IPS DF 19.7 (cell line): ENCODE data around the gene HDAC4.
A peak's percentile ranks its signal among the peaks of the same experiment; 100 is the strongest.

Experiments used
- DNase-seq: peaks from one replicate; pipeline ENCODE4 v3.0.0-alpha.2; 2013; ENCODE audit warnings: low read depth, low spot score

Gene HDAC4

GRCh38 chr2:239109041-239109927, 291.5 kb downstream of the HDAC4 start:
- DNase-seq = no peak

GRCh38 chr2:239108459-239108858, 292.4 kb downstream of the HDAC4 start:
- DNase-seq = no peak

- no peak for DNase-seq
Measured at GRCh38 chr2:239107936-239108335, 292.9 kb downstream of the HDAC4 start.

GRCh38 chr2:239106966-239107365, 293.9 kb downstream of the HDAC4 start:
- no peak for DNase-seq

GRCh38 chr2:239106314-239106908, 294.4 kb downstream of the HDAC4 start:
- peak; percentile 9 for DNase-seq

GRCh38 chr2:239105234-239105633, 295.6 kb downstream of the HDAC4 start:
- no peak for DNase-seq

- no peak for DNase-seq
Measured at GRCh38 chr2:239104800-239105199, 296.0 kb downstream of the HDAC4 start.

GRCh38 chr2:239103125-239104098, 297.4 kb downstream of the HDAC4 start:
- DNase-seq = no peak

- DNase-seq = no peak
Measured at GRCh38 chr2:239102266-239102665, 298.6 kb downstream of the HDAC4 start.

GRCh38 chr2:239101807-239102206, 299.0 kb downstream of the HDAC4 start:
- DNase-seq = no peak

GRCh38 chr2:239101071-239101470, 299.7 kb downstream of the HDAC4 start:
- DNase-seq = no peak

- DNase-seq = no peak
Measured at GRCh38 chr2:239099474-239099873, 301.3 kb downstream of the HDAC4 start.

- DNase-seq = no peak
Measured at GRCh38 chr2:239098288-239098970, 302.4 kb downstream of the HDAC4 start.

- DNase-seq = no peak
Measured at GRCh38 chr2:239097428-239097696, 303.5 kb downstream of the HDAC4 start.

- no peak for DNase-seq
Measured at GRCh38 chr2:239096676-239097427, 304.0 kb downstream of the HDAC4 start.

GRCh38 chr2:239095460-239096081, 305.2 kb downstream of the HDAC4 start:
- no peak for DNase-seq

GRCh38 chr2:239094867-239095266, 306.0 kb downstream of the HDAC4 start:
- DNase-seq = no peak

- no peak for DNase-seq
Measured at GRCh38 chr2:239093952-239094351, 306.9 kb downstream of the HDAC4 start.

GRCh38 chr2:239093542-239093941, 307.3 kb downstream of the HDAC4 start:
- no peak for DNase-seq

- DNase-seq = no peak
Measured at GRCh38 chr2:239092571-239093294, 308.1 kb downstream of the HDAC4 start.
